ENCODE results near the gene GARIN5A. TPM values are rescaled to one million over a fixed set of nuclear protein-coding genes. Genes with fewer than 3 reads are reported as not detected.
"Not testable (repeated sequence)": the region's sequence is repeated elsewhere in the genome, so short reads cannot be mapped to it uniquely, and the experiment has no call there.

GARIN5A gene
- total RNA-seq, 1 donor from 2014 or later, result 0.68 TPM

- intact Hi-C loops (cut with micrococcal nuclease), result loop anchor here (1.0 kb wide), 3 partner anchors 36 to 118 kb away; partner anchors contain the start of genes JOSD2 and NR1H2
- no peaks in the 10 kb centered on the region for H3K27me3 Mint-ChIP-seq
- H3K4me3 Mint-ChIP-seq, result peak overlapping the region; percentile 100
- H3K4me1 Mint-ChIP-seq, result peaks cover 18% of the 10 kb centered on the region
- H3K27ac Mint-ChIP-seq, result peak overlapping the region; percentile 93
- peaks cover 27% of the 10 kb centered on the region for H3K36me3 Mint-ChIP-seq (ENCODE audit: low read depth)
- H3K9me3 Mint-ChIP-seq, result no peaks in the 10 kb centered on the region
- no peak for DNase-seq
Measured at GRCh38 chr19:50475736-50476223, 868 bp downstream of the GARIN5A start.

- DNase-seq, result no peak
- peak overlapping the region; percentile 43 for H3K4me3 Mint-ChIP-seq
- no peaks in the 10 kb centered on the region for H3K27me3 Mint-ChIP-seq
- no peaks in the 10 kb centered on the region for H3K9me3 Mint-ChIP-seq
- intact Hi-C loops (cut with micrococcal nuclease), result no loop called here
- H3K4me1 Mint-ChIP-seq, result peaks cover 18% of the 10 kb centered on the region
- H3K27ac Mint-ChIP-seq, result peak overlapping the region; percentile 62
- H3K36me3 Mint-ChIP-seq (ENCODE audit: low read depth), result peaks cover 25% of the 10 kb centered on the region
Measured at GRCh38 chr19:50475101-50475568, 1.5 kb downstream of the GARIN5A start.

- Mint-ChIP-seq H3K27ac (peak overlapping the region; percentile 30), H3K4me1 (peaks cover 16% of the 10 kb centered on the region), H3K36me3 (ENCODE audit: low read depth) (peaks cover 13% of the 10 kb centered on the region)
- intact Hi-C loops (cut with micrococcal nuclease); H3K27me3 Mint-ChIP-seq; H3K9me3 Mint-ChIP-seq; H3K4me3 Mint-ChIP-seq; DNase-seq: not testable (repeated sequence)
Measured at GRCh38 chr19:50473336-50473735, 3.3 kb downstream of the GARIN5A start.

- no peaks in the 10 kb centered on the region for H3K9me3 Mint-ChIP-seq
- H3K27ac Mint-ChIP-seq, result no peak overlapping the region
- no peak overlapping the region for H3K4me3 Mint-ChIP-seq
- no peak for DNase-seq
- no peaks in the 10 kb centered on the region for H3K4me1 Mint-ChIP-seq
- H3K36me3 Mint-ChIP-seq (ENCODE audit: low read depth), result no peaks in the 10 kb centered on the region
- intact Hi-C loops (cut with micrococcal nuclease), result no loop called here
- no peaks in the 10 kb centered on the region for H3K27me3 Mint-ChIP-seq
Measured at GRCh38 chr19:50468818-50469217, 7.8 kb downstream of the GARIN5A start.

GRCh38 chr19:50467566-50467965 lies 9.1 kb downstream of the GARIN5A start:
- no peak overlapping the region for H3K4me3 Mint-ChIP-seq
- H3K27me3 Mint-ChIP-seq, result no peaks in the 10 kb centered on the region
- no peak overlapping the region for H3K27ac Mint-ChIP-seq
- intact Hi-C loops (cut with micrococcal nuclease), result no loop called here
- DNase-seq, result no peak
- H3K36me3 Mint-ChIP-seq (ENCODE audit: low read depth), result no peaks in the 10 kb centered on the region
- no peaks in the 10 kb centered on the region for H3K9me3 Mint-ChIP-seq
- H3K4me1 Mint-ChIP-seq, result no peaks in the 10 kb centered on the region

- no peak overlapping the region for H3K27ac Mint-ChIP-seq
- H3K4me3 Mint-ChIP-seq, result no peak overlapping the region
- no peaks in the 10 kb centered on the region for H3K9me3 Mint-ChIP-seq
- intact Hi-C loops (cut with micrococcal nuclease), result no loop called here
- no peaks in the 10 kb centered on the region for H3K36me3 Mint-ChIP-seq (ENCODE audit: low read depth)
- no peaks in the 10 kb centered on the region for H3K27me3 Mint-ChIP-seq
- DNase-seq, result no peak
- no peaks in the 10 kb centered on the region for H3K4me1 Mint-ChIP-seq
Measured at GRCh38 chr19:50466706-50467039, 10.0 kb downstream of the GARIN5A start.

GRCh38 chr19:50465986-50466705 lies 10.5 kb downstream of the GARIN5A start:
- intact Hi-C loops (cut with micrococcal nuclease), result no loop called here
- Mint-ChIP-seq H3K27ac (no peak overlapping the region), H3K4me3 (no peak overlapping the region), H3K36me3 (ENCODE audit: low read depth) (no peaks in the 10 kb centered on the region), H3K27me3 (no peaks in the 10 kb centered on the region), H3K9me3 (no peaks in the 10 kb centered on the region), H3K4me1 (peaks cover 3% of the 10 kb centered on the region)
- no peak for DNase-seq

- no peak for DNase-seq
- H3K27ac Mint-ChIP-seq, result no peak overlapping the region
- no peaks in the 10 kb centered on the region for H3K36me3 Mint-ChIP-seq (ENCODE audit: low read depth)
- H3K4me3 Mint-ChIP-seq, result no peak overlapping the region
- no peaks in the 10 kb centered on the region for H3K27me3 Mint-ChIP-seq
- H3K4me1 Mint-ChIP-seq, result peaks cover 9% of the 10 kb centered on the region
- intact Hi-C loops (cut with micrococcal nuclease), result loop anchor here (5.0 kb wide), 2 partner anchors 48 to 213 kb away; partner anchors contain the start of gene SPIB
- no peaks in the 10 kb centered on the region for H3K9me3 Mint-ChIP-seq
Measured at GRCh38 chr19:50465000-50465399, 11.6 kb downstream of the GARIN5A start.

GRCh38 chr19:50464348-50464747 lies 12.3 kb downstream of the GARIN5A start:
- DNase-seq, result no peak
- intact Hi-C loops (cut with micrococcal nuclease), result loop anchor here (5.0 kb wide), 2 partner anchors 47 to 212 kb away; partner anchors contain the start of gene SPIB
- H3K27me3 Mint-ChIP-seq, result no peaks in the 10 kb centered on the region
- no peaks in the 10 kb centered on the region for H3K9me3 Mint-ChIP-seq
- H3K27ac Mint-ChIP-seq, result no peak overlapping the region
- no peak overlapping the region for H3K4me3 Mint-ChIP-seq
- H3K36me3 Mint-ChIP-seq (ENCODE audit: low read depth), result no peaks in the 10 kb centered on the region
- peaks cover 12% of the 10 kb centered on the region for H3K4me1 Mint-ChIP-seq

- H3K27ac Mint-ChIP-seq, result no peak overlapping the region
- H3K27me3 Mint-ChIP-seq, result peaks cover 2% of the 10 kb centered on the region
- no peaks in the 10 kb centered on the region for H3K9me3 Mint-ChIP-seq
- H3K36me3 Mint-ChIP-seq (ENCODE audit: low read depth), result no peaks in the 10 kb centered on the region
- peaks cover 12% of the 10 kb centered on the region for H3K4me1 Mint-ChIP-seq
- no peak overlapping the region for H3K4me3 Mint-ChIP-seq
- DNase-seq, result no peak
- intact Hi-C loops (cut with micrococcal nuclease), result loop anchor here (5.0 kb wide), 2 partner anchors 46 to 211 kb away; partner anchors contain the start of gene SPIB
Measured at GRCh38 chr19:50462970-50463369, 13.7 kb downstream of the GARIN5A start.

GRCh38 chr19:50461066-50461875 lies 15.4 kb downstream of the GARIN5A start:
- intact Hi-C loops (cut with micrococcal nuclease), result loop anchor here (1.0 to 5.0 kb wide), 4 partner anchors 44 to 209 kb away; partner anchors contain the start of gene SPIB
- DNase-seq, result peak; percentile 90
- H3K27me3 Mint-ChIP-seq, result peaks cover 5% of the 10 kb centered on the region
- H3K4me3 Mint-ChIP-seq, result peak overlapping the region; percentile 40
- H3K9me3 Mint-ChIP-seq, result no peaks in the 10 kb centered on the region
- H3K4me1 Mint-ChIP-seq, result peaks cover 12% of the 10 kb centered on the region
- no peaks in the 10 kb centered on the region for H3K36me3 Mint-ChIP-seq (ENCODE audit: low read depth)
- no peak overlapping the region for H3K27ac Mint-ChIP-seq

GRCh38 chr19:50460161-50460765 lies 16.4 kb downstream of the GARIN5A start:
- Mint-ChIP-seq H3K27me3 (peaks cover 5% of the 10 kb centered on the region), H3K27ac (peak overlapping the region; percentile 61), H3K4me3 (peak overlapping the region; percentile 34)

GRCh38 chr19:50459638-50460037 lies 17.0 kb downstream of the GARIN5A start:
- DNase-seq, result no peak
- no peaks in the 10 kb centered on the region for H3K9me3 Mint-ChIP-seq
- peaks cover 12% of the 10 kb centered on the region for H3K4me1 Mint-ChIP-seq
- intact Hi-C loops (cut with micrococcal nuclease), result loop anchor here (5.0 kb wide), 2 partner anchors 42 to 207 kb away; partner anchors contain the start of gene SPIB
- H3K36me3 Mint-ChIP-seq (ENCODE audit: low read depth), result no peaks in the 10 kb centered on the region
- peaks cover 5% of the 10 kb centered on the region for H3K27me3 Mint-ChIP-seq
- no peak overlapping the region for H3K4me3 Mint-ChIP-seq
- H3K27ac Mint-ChIP-seq, result peak overlapping the region; percentile 58

More at GRCh38 chr19:50460161-50460765, 16.4 kb downstream of the GARIN5A start:
- peaks cover 12% of the 10 kb centered on the region for H3K4me1 Mint-ChIP-seq
- no peaks in the 10 kb centered on the region for H3K9me3 Mint-ChIP-seq
- H3K36me3 Mint-ChIP-seq (ENCODE audit: low read depth), result no peaks in the 10 kb centered on the region
- intact Hi-C loops (cut with micrococcal nuclease), result loop anchor here (5.0 kb wide), 2 partner anchors 43 to 208 kb away; partner anchors contain the start of gene SPIB
- DNase-seq, result peak; percentile 63
